ENCODE data around the gene LAMA5. TPM values are rescaled to one million over a fixed set of nuclear protein-coding genes. Genes with fewer than 3 reads are reported as not detected.

Gene LAMA5
- total and polyA plus RNA-seq, 2 of the 8 experiments (the other 6 are each of a cell fraction or from before 2014, with no cell fraction given): 34.4 to 225 TPM

DNA sequence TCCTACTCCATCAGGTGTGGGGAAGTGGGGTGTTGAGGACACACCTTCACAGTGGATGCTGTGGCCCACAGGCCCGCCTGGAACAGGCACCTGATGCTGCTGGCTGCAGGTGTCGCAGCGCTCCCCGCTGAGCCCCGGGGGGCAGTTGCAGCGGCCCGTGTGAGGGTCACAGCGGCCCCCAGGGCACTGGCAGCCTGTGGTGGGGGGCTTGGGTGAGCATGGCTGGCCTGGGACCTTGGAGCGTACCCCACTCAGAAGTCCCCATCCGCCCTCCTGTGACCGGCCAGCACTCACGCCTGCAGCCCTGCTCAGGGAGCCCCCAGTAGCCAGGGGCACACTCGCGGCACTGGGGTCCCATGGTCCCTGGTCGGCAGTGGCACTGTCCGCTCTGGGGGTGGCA, 45.1 kb downstream of the LAMA5 start:
- no peak overlapping the region for H3K27ac ChIP-seq (ENCODE audit: low read depth, low read length)
- FAIRE-seq (no peak), DNase-seq (ENCODE audit: low read depth in 1 of 2, low spot score in 2 of 2) (no peak)
- POLR2A ChIA-PET (ENCODE audit: partially characterized antibody): interaction anchor here (1.0 kb wide), 1 partner anchor 27 kb away, joined by 4 read pairs; no protein-coding TSS in a partner anchor
- peaks cover 0 to 28% of the 10 kb centered on the region in 2 experiments; a peak in 2 of 4 replicates for H3K9me3 ChIP-seq (ENCODE audit: insufficient read depth in 2 of 2, low read depth in 1 of 2, low read length in 1 of 2)
- H3K18ac ChIP-seq (ENCODE audit: extremely low read depth, low read length): no peak overlapping the region
- H3K23me2 ChIP-seq (ENCODE audit: low read depth, low read length): no peaks in the 10 kb centered on the region
- no peak overlapping the region for H2BK120ac ChIP-seq (replicated peaks; ENCODE audit: low read depth, low read length)
- peaks cover 40 to 83% (median 66%) of the 10 kb centered on the region in 4 experiments for H3K36me3 ChIP-seq (ENCODE audit: control insufficient read depth in 2 of 4, insufficient read depth in 4 of 4, low read length in 3 of 4)
- H2AFZ ChIP-seq (ENCODE audit: low read length): no peak overlapping the region
- no peak overlapping the region for H4K8ac ChIP-seq (ENCODE audit: extremely low read depth, insufficient read depth, low read length)
- H4K20me1 ChIP-seq (replicated peaks in 1 of 2; ENCODE audit: control insufficient read depth in 1 of 2, insufficient read depth in 2 of 2, low read length in 2 of 2): peaks cover 0 to 5% of the 10 kb centered on the region in 2 experiments
- no peak overlapping the region for H3K56ac ChIP-seq (replicated peaks; ENCODE audit: insufficient read length, low read depth, low read length)
- CTCF ChIA-PET (ENCODE audit: partially characterized antibody): interaction anchor here (1.0 to 1.2 kb wide), 2 partner anchors 13 to 61 kb away, joined by 3 to 8 read pairs; no protein-coding TSS in a partner anchor
- H3K4me1 ChIP-seq (replicated peaks in 1 of 4; ENCODE audit: control insufficient read depth in 3 of 4, insufficient read depth in 4 of 4, low read length in 3 of 4): no peaks in the 10 kb centered on the region
- WGBS, 2 experiments (ENCODE audit: extremely low coverage in 1 of 2, insufficient coverage in 1 of 2, insufficient read length in 1 of 2, insufficient replicate concordance in 2 of 2, low coverage in 1 of 2, low lambda C conversion rate in 2 of 2, missing lambda C conversion rate in 1 of 2): 97% methylated on average over 16 of the region's 16 CpGs; no CpG with 5 or more reads in 1 of the 2 experiments
- H3K79me2 ChIP-seq (ENCODE audit: control insufficient read depth in 1 of 2, insufficient read depth in 2 of 2, low read length in 2 of 2): no peaks in the 10 kb centered on the region
- H3K4me2 ChIP-seq (ENCODE audit: insufficient read depth in 1 of 2, low read depth in 2 of 2, low read length in 2 of 2): no peak overlapping the region
- H2BK5ac ChIP-seq (ENCODE audit: low read depth, low read length): no peak overlapping the region
- no peak overlapping the region for H3K14ac ChIP-seq (ENCODE audit: insufficient read length)
- no peak overlapping the region for H3K4ac ChIP-seq (replicated peaks; ENCODE audit: insufficient read length, low read depth, low read length)
- no peak overlapping the region for H4K5ac ChIP-seq (ENCODE audit: insufficient read length, low read depth, low read length)
- H3K23ac ChIP-seq (ENCODE audit: insufficient read length): no peak overlapping the region
- H3K9ac ChIP-seq (replicated peaks in 1 of 4; ENCODE audit: extremely low read depth in 1 of 4, low read depth in 3 of 4, low read length in 3 of 4): no peak overlapping the region
- no peak overlapping the region for H2BK12ac ChIP-seq (ENCODE audit: low read depth, low read length)
- H4K91ac ChIP-seq (replicated peaks; ENCODE audit: insufficient read length, low read length): no peak overlapping the region
- no peak overlapping the region for H2BK15ac ChIP-seq (ENCODE audit: low read length)
- TF ChIP-seq RFX5 (IDR thresholded peaks at IDR 0.05; ENCODE audit: borderline replicate concordance, low read depth, low read length) (no peak), SAP30 (IDR thresholded peaks at IDR 0.05; ENCODE audit: insufficient read depth, insufficient replicate concordance, low read length) (no peak), POLR2AphosphoS5 (IDR thresholded peaks at IDR 0.05; ENCODE audit: low read depth, low read length) (0 out of 2 replicates have a peak, but pooled peaks have one; percentile 11), POLR2A (IDR thresholded peaks at IDR 0.05; ENCODE audit: control extremely low read depth in 1 of 2, low read depth in 2 of 2, low read length in 2 of 2) (no peak), CBX8 (IDR thresholded peaks at IDR 0.05; ENCODE audit: borderline replicate concordance, low read depth, low read length) (no peak), TBP (IDR thresholded peaks at IDR 0.05; ENCODE audit: low read depth, low read length) (no peak), SUZ12 (IDR thresholded peaks at IDR 0.05; ENCODE audit: low read length) (no peak)
- H3K4me3 ChIP-seq (ENCODE audit: extremely low read depth in 1 of 4, insufficient read depth in 2 of 4, low read depth in 3 of 4, low read length in 4 of 4): no peak overlapping the region
- H2AK5ac ChIP-seq (ENCODE audit: low read depth, low read length): no peak overlapping the region
- H3K79me1 ChIP-seq (ENCODE audit: low read depth, low read length): no peaks in the 10 kb centered on the region
- H2BK20ac ChIP-seq (ENCODE audit: low read length): no peak overlapping the region
- no peaks in the 10 kb centered on the region for H3K27me3 ChIP-seq (replicated peaks in 1 of 4; ENCODE audit: control insufficient read depth in 3 of 4, extremely low read depth in 1 of 4, insufficient read depth in 3 of 4, low read length in 3 of 4)

Measured in H1 (cell line).